Fibroblast of skin of scalp (primary cell): ENCODE measurements around the gene WDR13. TPM values are rescaled to one million over a fixed set of nuclear protein-coding genes. Genes with fewer than 3 reads are reported as not detected.
"Not testable (repeated sequence)": the region's sequence is repeated elsewhere in the genome, so short reads cannot be mapped to it uniquely, and the experiment has no call there.

ENCODE experiments used
- DNase-seq: peaks from one replicate; pipeline ENCODE4 v3.0.0-alpha.2; 2013
- polyA plus RNA-seq, 2 experiments: library from polyadenylated mRNA; unstranded; fragments of 120-200 nt; gene quantifications; one replicate each; pipeline ENCODE4 v1.2.1, GENCODE V29; 2013; ENCODE audit not compliant: insufficient read length in 2 of 2

Gene WDR13
- polyA plus RNA-seq (2013, experiment 1 of 2; ENCODE audit: insufficient read length): 93.9 TPM
- polyA plus RNA-seq (2013, experiment 2 of 2; ENCODE audit: insufficient read length): 95.1 TPM

DNA sequence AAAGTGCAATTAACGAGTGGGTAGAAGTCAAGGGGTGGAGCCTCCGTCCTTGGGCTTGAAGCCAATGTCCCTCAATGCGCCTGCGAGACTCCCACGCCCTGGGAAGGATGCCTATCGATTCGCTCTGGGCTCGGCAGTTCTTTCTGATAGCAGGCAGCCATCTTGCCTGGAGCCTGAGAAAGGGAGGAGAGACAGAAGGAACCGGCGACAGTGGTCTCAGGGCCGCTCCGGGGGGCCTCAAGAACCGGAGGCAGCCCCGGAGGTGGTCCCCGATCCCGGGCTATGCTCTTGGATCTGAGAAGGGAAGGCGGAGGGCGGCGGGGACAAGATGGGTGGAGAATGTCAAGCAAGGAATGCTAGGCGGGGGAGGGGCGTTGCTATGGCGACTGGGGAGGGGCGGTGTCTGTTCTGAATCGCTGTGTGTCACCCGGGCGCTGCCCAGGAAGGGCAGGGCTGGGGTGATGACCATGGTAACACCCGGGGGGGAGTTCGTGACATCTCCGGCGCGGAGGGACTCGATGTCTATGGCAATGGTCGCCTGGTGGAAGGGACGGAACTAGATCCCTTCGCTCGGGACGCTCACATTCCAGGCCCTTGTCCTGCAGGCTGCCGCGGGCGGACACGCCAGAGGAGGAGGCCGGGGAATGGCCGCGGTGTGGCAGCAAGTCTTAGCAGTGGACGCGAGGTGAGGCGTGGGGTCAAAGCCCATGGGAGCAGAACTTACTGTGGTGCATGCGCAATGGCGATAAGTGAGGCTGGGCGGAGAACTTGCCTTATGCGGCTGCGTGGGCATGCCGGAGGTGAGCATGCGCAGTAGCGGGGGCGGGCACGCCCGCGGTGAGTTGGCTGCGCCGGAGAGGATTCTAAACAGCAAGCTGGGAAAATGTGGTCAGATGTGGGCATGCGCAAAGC, at the start of gene WDR13:
Gene WDR13, plus strand, starts transcription at position 140 of the 912 bp plus-strand sequence. Its CDS starts 505 bp downstream, at position 645.
- peak; percentile 94 for DNase-seq

DNA sequence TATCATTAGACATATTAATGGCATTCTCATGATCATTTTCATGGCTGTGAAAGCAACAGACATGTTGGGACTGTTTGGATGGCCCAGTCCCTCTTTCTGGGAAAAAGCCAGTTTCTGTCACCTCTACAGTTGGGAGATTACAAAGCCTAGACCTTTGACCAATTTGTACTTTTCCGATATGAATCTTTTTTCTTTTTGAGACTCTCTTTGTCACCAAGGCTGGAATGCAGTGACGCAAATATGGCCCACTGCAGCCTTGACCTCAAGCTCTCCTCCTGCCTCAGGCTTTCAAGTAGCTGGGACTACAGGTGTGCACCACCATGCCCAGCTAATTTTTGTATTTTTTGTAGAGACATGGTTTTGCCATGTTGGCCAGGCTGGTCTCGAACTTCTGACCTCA, 48.4 kb upstream of the WDR13 start:
- no peak for DNase-seq

DNA sequence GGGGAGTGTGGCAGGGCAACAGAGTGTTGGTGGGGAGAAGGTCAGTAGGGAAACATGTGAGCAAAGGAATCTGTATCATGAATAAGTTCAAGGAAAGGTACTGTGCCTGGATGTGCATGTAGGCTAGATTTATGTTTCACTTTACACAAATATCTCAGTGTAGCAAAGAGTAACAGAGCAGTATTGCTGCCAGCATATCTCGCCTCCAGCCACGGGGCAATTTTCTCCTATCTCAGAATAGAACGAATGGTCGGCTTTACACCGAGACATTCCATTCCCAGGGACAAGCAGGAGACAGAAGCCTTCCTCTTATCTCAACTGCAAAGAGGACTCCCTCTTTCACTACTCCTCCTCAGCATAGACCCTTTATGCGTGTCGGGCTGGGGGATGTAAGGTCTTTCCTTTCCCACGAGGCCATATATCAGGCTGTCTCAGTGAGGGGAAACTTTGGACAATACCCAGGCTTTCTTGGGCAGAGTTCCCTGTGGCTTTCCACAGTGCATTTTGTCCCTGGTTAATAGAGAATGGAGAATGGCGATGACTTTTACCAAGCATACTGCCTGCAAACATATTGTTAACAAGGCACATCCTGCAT, 41.5 kb upstream of the WDR13 start:
- DNase-seq: not testable (repeated sequence)

DNA sequence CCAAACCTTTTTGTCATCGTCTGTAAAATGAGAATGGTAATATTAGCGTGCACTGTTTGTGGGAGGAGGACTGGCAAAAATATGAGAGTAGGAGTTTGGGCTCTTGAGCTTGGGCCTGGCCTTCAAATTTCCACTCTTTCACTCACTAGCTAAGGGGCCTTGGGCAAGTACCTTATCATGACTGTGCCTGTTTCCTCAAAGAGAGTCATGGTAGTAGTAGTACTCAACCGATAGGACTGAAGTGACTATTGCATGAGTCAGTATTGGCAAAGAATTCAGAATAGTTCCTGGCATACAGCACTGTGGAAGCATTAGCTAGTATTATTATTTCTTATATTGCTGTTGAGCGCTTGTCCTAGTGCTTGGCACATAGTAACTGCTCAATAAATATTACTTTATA, 39.0 kb upstream of the WDR13 start:
- DNase-seq: peak; percentile 59

DNA sequence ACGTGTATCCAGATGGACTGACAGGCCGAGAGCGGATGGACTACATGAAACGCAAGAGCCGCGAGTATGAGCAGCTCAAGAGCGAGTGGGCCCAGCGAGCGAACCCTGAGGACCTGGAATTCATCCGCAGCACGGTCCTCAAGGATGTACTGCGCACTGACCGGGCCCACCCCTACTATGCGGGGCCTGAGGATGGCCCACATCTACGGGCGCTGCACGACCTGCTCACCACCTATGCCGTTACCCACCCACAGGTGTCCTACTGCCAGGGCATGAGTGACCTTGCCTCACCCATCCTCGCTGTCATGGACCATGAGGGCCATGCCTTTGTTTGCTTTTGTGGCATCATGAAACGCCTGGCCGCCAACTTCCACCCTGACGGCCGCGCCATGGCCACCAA, 37.7 kb upstream of the WDR13 start:
- no peak for DNase-seq

DNA sequence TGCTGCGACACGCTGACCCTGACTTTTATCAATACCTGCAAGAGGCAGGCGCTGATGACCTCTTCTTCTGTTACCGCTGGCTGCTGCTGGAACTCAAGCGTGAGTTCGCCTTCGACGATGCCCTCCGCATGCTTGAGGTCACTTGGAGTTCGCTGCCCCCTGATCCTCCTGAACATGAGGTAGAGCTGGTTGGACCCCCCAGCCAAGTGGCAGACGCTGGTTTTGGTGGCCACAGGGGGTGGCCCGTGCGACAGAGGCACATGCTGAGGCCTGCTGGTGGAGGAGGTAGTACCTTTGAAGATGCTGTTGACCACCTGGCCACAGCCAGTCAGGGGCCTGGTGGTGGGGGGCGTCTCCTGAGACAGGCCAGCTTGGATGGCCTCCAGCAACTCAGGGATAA, 37.2 kb upstream of the WDR13 start:
- no peak for DNase-seq

DNA sequence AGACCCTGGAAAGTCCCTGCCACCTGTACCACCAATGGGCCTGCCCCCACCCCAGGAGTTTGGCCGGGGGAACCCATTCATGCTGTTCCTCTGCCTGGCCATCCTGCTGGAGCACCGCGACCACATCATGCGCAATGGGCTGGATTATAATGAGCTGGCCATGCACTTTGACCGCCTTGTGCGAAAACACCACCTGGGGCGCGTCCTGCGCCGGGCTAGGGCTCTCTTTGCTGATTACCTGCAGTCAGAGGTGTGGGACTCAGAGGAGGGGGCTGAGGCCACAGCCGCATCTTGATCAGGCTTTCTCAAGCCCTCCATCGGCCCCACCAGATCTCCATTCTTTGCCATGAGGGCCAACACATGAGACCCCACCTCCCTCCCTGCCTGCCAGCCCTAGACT, 36.6 kb upstream of the WDR13 start:
- no peak for DNase-seq

DNA sequence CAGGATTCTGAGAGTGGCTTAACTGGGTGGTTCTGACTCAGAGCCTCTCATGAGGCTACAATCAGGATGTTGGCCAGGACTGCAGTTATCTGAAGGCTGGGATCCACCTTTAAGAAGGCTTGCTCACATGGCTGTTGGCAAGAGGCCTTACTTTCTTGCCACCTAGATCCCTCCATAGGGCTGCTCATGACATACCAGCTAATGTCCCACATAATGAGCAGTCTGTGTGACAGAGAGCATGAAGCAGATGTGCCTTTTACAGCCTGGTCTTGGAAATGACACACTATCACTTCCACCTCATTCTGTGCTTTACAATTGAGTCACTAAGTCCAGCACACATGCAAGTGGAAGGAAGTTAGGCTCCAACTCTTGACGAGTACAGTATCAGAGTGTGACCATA, 27.3 kb upstream of the WDR13 start:
- no peak for DNase-seq

DNA sequence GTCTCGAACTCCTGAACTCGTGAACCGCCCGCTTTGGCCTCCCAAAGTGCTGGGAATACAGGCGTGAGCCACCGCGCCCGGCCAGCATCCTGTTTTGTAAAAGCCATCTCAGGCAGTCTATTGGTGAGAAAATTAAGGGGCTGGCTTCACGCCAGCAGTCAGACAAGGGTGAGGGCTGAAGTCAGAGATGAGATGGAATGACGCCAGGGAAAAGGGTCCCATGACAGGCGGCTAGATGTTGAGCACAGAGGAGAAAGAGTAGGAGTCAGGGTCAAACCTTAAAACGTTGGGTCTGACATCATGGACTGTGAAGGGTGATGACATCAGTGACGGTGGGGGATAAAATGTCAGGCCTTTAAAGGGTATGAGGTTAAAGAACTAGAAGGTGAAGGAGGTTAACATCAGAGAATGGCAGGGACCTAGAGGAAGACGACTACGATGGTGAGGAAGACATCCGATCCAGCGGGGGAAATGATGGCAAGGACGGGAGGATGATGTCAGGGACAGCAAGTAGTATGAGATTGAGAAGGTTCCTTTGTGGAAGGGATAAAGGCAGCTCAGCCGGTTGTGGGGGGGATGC, 23.5 kb upstream of the WDR13 start:
- DNase-seq: peak; percentile 37

DNA sequence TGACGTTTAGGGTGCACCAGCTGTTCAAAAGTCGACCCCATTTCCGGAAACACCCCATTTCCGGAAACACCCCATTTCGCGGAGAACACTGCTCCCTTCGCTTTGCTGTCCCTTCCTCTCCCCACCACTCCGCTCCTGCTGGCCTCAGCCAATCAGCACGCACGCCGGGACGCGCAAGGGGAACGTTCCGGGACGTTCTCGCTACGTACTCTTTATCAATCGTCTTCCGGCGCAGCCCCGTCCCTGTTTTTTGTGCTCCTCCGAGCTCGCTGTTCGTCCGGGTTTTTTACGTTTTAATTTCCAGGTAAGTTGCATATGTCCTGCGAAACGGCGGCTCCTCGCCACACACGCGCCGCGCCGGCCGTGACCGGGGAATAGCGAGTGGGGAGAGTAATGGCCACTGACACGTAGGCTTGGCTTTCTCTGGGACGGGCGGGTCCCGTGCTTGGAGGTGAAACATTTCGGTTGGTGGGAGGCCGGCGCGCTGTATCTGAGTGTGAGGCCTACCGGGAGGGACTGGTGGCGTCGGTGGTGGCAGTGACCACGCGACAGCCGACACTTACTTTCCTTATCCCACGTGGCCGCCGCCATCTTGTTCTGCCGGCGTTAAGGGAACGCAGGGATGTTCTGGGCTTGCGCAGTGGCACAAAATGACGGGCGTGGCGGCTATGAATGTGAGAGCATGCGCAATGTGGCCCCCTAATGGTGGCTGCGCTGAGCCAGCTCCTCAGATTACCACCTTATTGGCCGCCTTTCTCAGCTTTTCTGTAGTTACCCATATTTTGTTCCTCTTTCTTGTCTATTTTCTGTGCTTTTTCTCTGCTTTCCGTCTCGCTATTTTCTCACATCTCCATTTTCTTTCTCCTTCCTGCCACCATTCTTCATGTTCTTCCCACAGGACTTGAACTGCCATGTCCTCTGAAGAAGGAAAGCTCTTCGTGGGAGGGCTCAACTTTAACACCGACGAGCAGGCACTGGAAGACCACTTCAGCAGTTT, 22.7 kb upstream of the WDR13 start, which contains the start of gene RBM3:
Gene RBM3, plus strand, starts transcription at position 215 of the 997 bp plus-strand sequence. Its CDS starts 697 bp downstream, at position 912.
- peak; percentile 96 for DNase-seq

DNA sequence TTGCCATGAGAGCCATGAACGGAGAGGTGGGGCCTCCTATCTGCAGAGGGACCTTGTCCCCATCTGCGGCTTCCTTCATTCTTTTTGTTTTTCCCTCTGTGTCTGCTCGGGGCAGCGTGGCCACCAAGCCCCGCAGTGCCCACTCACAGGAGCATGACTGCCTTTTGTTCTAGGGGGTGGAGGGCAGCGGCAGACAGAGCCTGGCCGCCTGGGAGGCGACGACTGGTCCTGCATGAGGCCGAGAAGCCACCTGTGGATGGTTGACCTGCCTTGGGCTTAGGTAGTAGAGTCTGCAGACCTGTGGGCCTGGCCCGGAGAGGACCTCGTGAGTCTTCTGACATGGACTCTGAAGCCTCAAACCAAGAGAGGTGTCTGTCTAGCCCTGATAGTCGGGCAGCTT, 21.6 kb upstream of the WDR13 start:
- DNase-seq: no peak

DNA sequence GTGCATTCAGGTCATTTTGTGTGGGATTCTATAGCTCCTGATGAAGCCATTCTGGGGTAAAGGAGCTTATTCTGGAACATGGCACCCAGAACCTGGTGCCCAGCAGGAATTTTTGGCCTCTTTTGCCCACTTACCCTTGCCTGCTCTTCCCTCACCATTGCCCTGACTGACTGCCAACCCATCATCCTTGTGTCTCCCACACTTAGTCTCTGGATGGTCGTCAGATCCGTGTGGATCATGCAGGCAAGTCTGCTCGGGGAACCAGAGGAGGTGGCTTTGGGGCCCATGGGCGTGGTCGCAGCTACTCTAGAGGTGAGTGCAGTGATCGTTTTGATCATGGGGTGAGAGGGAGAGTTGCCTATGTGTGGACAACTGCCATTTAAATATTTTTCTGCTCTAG, 21.2 kb upstream of the WDR13 start:
- no peak for DNase-seq

DNA sequence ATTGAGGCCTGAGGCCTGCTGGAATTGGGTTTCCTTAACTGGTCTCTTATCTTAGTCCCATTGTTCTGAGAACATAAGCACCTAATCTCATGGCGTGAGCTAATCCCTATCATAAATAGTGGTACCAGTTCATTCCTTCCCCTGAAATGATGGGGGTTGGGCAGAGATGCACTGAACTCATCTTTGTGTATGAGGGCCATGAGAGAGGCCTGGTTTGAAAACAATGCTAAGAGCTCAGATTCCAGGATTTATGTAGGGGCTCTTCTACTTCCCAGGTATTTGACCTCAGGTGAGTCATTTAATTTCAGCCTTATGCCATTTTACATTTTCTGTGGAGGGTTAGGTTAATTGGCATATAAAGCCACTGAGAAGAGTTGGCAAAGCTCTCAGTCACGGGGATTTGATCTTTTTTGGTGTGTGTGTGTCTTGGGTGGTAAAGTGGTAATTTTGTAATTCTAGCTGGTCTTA, 18.6 kb upstream of the WDR13 start:
- no peak for DNase-seq

DNA sequence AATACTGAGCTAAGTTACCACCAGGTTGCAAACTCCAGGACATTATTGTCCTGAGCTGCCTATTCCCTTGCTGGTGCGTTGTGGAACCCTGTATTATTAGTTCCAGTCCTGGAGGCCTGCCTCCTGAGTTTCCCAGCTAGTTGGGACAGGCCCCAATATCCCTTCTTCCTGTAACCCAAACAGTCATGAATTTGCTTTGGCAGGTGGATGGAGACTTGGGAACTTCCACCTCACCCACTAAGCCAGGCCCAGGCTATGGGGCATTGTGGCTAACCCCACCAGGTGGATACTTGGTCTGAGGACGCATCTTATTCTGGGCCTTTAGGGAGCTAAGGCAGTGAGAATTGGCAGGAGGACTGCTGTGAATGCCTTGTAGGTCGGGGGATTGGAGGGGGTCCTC, 18.0 kb upstream of the WDR13 start:
- no peak for DNase-seq

DNA sequence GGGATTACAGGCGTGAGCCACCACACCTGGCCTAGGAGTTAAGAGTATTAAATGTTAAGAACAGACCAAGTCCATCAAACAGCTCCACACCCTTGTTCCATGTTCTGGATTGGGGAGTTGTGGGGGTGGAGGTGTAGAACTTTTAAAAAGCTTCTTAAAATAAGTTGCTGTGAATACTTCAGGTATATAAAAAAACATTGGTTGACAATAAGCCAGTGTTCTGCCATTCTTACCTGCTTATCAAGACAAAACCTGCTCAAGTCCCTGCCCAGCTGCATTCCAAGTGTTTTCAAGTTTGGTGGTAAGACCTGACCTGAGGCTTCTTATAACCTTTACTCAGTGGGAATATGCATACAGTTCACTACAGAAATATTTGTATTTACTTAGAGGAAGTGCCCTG, 16.6 kb upstream of the WDR13 start:
- DNase-seq: no peak

DNA sequence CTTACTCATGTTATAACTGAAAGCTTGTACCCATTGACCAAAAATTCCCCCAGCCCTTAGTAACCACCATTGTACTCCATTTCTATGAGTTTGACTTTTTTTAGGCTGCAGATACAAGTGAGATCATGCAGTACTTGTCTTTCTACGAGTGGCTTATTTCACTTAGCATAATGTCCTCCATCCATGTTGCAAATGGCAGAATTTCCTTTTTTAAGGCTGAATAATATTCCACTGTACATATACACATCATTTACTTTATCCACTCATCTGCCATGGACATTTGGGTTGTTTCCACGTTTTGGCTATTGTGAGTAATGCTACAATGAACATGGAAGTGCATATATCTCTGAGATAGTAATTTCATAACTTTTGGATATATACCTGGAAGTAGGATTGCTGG, 12.6 kb upstream of the WDR13 start:
- no peak for DNase-seq

DNA sequence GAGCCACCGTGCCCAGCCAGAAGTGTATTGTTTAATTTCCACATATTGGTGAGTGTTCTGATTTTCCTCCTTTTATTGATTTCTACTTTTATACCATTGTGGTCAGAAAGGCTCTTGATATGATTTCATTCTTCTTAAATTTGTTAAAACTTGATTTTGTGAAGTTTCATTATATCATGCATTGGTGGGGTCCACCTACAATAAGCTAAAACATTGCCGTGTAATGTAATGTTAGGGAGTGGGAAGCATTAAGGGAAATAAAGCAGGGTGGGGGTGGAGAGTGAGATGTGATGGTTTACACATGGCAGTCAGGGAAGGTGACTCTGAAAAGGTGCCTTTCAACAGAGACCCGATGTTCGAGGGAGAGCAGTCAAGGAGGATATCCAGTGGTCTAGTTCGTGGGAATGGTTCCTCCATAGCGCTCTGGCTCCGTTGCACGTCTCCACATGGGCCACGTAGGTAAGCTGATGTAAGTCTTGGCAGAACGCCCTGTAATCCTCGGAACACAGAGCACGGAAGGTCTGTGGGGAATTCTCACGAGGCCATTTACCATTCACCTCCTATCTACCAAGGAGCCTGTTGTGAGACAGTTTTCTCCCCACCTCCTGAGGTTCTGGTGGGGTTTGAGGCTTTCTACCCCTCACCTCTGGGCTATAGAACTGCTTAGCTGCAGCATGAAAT, 7.7 kb upstream of the WDR13 start:
- no peak for DNase-seq

DNA sequence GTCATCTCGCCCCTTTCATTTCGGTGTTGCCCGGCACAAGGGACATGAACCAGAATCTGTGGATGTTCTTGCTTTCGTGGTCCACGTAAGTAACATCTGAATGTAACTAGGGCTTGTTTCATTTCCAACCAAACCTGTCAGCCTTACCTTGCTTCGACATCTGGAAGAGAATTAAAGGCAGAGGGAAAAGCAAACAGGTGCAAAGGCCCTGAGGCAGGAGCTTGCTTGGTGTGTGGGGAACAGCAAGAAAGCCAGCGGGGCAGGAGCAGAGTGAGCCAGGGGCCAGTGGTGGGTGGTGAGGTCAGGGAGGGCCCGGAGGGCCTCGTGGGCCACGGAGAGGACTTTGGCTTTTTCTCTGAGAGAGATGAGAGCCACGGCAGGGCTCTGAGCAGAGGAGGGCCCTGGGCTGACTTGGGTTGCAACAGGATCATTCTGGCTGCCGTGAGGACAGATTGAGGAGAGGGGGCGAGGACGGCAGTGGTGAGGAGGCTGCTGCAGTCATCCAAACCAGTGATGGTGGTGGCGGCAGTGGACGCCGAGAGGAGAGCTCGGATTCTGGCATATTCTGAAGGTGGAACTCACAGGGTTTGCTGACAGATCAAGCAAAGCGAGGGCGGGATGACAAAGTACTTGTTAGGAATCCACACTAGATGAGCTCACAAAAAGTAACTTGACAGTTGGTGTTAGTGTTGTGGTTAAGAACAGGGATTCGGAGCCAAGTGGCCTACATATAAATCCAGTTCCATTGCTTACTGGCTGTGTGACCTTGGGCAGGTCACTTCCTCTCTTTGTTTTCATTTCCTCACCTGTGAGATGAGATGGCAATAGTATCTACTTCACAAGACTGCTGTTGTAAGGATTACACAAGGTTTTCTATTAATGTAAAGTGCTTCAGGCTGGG, 6.8 kb upstream of the WDR13 start:
- no peak for DNase-seq

DNA sequence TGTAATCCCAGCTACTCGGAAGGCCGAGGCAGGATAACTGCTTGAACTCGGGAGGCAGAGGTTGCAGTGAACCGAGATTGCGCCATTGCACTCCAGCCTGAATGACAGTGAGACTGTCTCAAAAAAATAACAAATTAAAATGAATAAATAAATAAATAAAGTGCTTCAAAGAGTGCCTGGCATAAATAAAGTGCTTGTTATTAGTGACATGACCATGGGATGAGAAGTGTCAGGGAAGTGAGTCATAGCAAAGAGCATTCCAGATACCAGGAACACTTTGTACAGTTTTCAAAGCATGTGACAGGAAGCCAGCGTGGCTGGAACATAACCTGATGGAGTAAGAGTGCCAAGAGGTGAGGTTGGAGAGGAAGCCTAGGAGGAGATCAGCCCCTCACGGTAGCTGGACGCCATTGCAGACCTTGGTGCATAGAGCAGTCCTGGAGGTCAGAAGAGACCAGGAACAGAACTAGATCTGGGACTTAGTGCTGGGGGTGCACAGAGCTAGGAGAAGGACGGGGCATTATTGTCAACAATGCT, 6.0 kb upstream of the WDR13 start:
- peak; percentile 66 for DNase-seq

DNA sequence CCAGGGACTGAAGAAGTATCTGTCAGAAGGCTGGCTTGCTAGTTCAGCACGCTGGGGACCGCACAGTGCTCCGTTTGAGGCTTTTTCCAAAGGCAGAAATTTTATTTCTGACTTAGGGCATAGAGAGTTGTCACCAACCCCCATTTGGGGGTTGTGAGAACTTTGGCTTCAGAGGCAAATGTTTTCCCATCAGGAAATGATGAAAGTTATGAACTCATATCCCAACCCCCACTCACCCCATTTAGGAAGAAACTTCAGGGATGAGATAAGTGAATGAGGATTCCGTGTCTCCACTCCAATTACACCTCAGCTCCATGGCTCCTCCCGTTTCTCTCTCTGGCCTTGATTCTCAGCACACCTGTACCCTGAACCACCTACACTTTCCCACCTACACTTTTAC, 4.3 kb upstream of the WDR13 start:
- peak; percentile 59 for DNase-seq
